Left colon (tissue), 2 donors: ENCODE measurements around the gene NXN. TPM values are rescaled to one million over a fixed set of nuclear protein-coding genes. Genes with fewer than 3 reads are reported as not detected.

Experiments
- microRNA-seq, 2 donors: library from miRNA; unstranded; fragments of <30 nt; microRNA quantifications; one replicate each; pipeline versions ENCODE4 v1.1.0 to v1.2.0, GENCODE V29; 2020
- total RNA-seq, 2 donors: library from RNA; stranded (reverse); fragmentation: NEBNext Ultra II Directional; extraction: Animal tissue kit (Norgen Biotek cat#: 25700); gene quantifications; one replicate each; pipeline ENCODE4 v1.2.1, GENCODE V29; 2021
- donor health status: DM: no; HTN: no; CAD: no.
- donor health status: DM: yes; HTN: yes; CAD: no.

Gene NXN
- total RNA-seq, 2 donors from 2014 or later, result 3.9 to 14.5 TPM

Small RNA genes within 50 kb of the gene (microRNA-seq; reads per million reads assigned to microRNA genes)
- gene MIR3183, result 0 to 5.4 reads per million in 2 donors

Other genes with a start within 250 kb of the NXN start
- gene TLCD3A, start 247.2 kb downstream of the NXN start, total RNA-seq, result 10 to 100 TPM; 11.3 to 15.1 TPM
- gene GEMIN4, start 227.5 kb downstream of the NXN start, total RNA-seq, result 10 to 100 TPM; 12.4 to 15.2 TPM
- 10 to 100 TPM; 80.8 to 99.0 TPM for gene GLOD4, start 197.5 kb downstream of the NXN start, total RNA-seq
- 10 to 100 TPM; 11.4 to 13.3 TPM for gene MRM3, start 197.4 kb downstream of the NXN start, total RNA-seq
- 1 to 10 TPM; 8.2 to 9.0 TPM for gene TIMM22, start 17.4 kb upstream of the NXN start, total RNA-seq
- gene ABR, start 200.2 kb upstream of the NXN start, total RNA-seq, result 100 to 1,000 TPM; 310 to 373 TPM